ENCODE measurements around the gene RPS19.

RPS19 gene

DNA sequence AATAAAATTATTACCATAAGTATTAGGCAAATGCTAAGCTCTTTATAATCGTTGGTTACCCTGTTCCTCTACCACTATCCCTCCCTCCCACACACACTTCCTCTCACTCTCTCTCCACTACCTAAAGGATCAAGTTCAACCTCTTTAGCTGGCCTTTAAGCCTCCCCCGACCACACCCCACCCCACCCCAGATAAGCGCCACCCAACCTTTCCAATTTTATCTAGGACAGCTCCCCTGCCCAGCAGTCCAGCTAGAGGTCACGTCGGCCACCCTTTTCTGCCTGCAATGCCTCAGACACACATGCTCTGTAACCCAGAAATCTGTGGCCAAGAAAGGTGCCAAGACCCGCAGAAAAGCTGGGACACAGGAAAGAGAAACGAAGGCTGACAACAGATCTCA, 16.7 kb upstream of the RPS19 start:
- no peaks in the 10 kb centered on the region for H3K9me3 ChIP-seq (ENCODE audit: control insufficient read depth in 2 of 2, low read length in 2 of 2)
- H3K27me3 ChIP-seq (ENCODE audit: control insufficient read depth in 2 of 2, insufficient read depth in 2 of 2, low read length in 2 of 2) = peaks cover 0 to 5% of the 10 kb centered on the region in 2 donors
- no peaks in the 10 kb centered on the region for H3K36me3 ChIP-seq (ENCODE audit: control insufficient read depth in 2 of 2, insufficient read depth in 2 of 2, low read length in 2 of 2)

DNA sequence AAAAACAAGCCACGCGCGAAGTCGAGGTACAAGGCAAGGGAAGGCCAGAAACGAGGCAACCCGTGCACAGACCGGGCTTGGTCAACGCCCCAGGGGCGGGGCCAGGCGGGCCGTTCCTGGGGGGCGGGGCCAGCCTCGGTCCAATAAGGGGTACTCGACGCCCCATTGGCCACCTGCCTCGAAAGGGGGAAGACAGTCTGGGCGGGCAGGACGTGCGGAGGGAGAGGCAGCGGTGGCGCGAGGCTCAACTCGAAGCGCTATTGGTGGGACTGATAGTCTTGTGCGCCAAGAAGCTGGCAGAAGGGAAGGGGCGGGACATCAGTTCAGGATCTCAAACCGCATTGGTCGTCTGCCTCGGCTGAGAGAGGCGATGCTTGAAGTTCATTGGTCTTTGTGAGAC, 15.5 kb upstream of the RPS19 start, which contains the start of gene LYPD4:
Gene LYPD4, minus strand, starts transcription at position 83 of the 400 bp plus-strand sequence. CDS start 5,398 bp downstream, outside the sequence.
- no peaks in the 10 kb centered on the region for H3K4me1 ChIP-seq (ENCODE audit: control insufficient read depth in 2 of 2, insufficient read depth in 2 of 2, low read length in 2 of 2)
- no peaks in the 10 kb centered on the region for H3K9me3 ChIP-seq (ENCODE audit: control insufficient read depth in 2 of 2, low read length in 2 of 2)
- no peak within 1 kb of the TSS for H3K4me3 ChIP-seq (ENCODE audit: low read length in 2 of 2)

More for the DNA sequence above, 16.7 kb upstream of the RPS19 start:
- Histone ChIP-seq H3K4me3 (ENCODE audit: low read length in 2 of 2) (no peak overlapping the region), H3K4me1 (ENCODE audit: control insufficient read depth in 2 of 2, insufficient read depth in 2 of 2, low read length in 2 of 2) (no peaks in the 10 kb centered on the region), H3K27ac (ENCODE audit: low read depth in 2 of 2, low read length in 2 of 2) (no peak overlapping the region), H3K9ac (ENCODE audit: low read depth in 1 of 2, low read length in 2 of 2) (no peak overlapping the region)

DNA sequence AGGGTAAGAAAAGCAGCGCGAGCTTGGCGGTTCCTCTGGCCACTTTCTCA, 15.2 kb upstream of the RPS19 start, which contains the start of gene DMRTC2:
Gene DMRTC2, plus strand, starts transcription at position 42 of the 50 bp plus-strand sequence. CDS start 2,387 bp downstream, outside the sequence.
- peaks cover 0 to 5% of the 10 kb centered on the region in 2 donors for H3K27me3 ChIP-seq (ENCODE audit: control insufficient read depth in 2 of 2, insufficient read depth in 2 of 2, low read length in 2 of 2)
- no peaks in the 10 kb centered on the region for H3K9me3 ChIP-seq (ENCODE audit: control insufficient read depth in 2 of 2, low read length in 2 of 2)
- no peak within 1 kb of the TSS for H3K27ac ChIP-seq (ENCODE audit: low read depth in 2 of 2, low read length in 2 of 2)
- H3K36me3 ChIP-seq (ENCODE audit: control insufficient read depth in 2 of 2, insufficient read depth in 2 of 2, low read length in 2 of 2) = no peaks in the 10 kb centered on the region
- H3K9ac ChIP-seq (ENCODE audit: low read depth in 1 of 2, low read length in 2 of 2) = no peak within 1 kb of the TSS
- no peak within 1 kb of the TSS for H3K4me3 ChIP-seq (ENCODE audit: low read length in 2 of 2)
- no peaks in the 10 kb centered on the region for H3K4me1 ChIP-seq (ENCODE audit: control insufficient read depth in 2 of 2, insufficient read depth in 2 of 2, low read length in 2 of 2)

More for the DNA sequence above, 15.5 kb upstream of the RPS19 start, which contains the start of gene LYPD4:
- Histone ChIP-seq H3K27ac (ENCODE audit: low read depth in 2 of 2, low read length in 2 of 2) (no peak within 1 kb of the TSS), H3K9ac (ENCODE audit: low read depth in 1 of 2, low read length in 2 of 2) (no peak within 1 kb of the TSS), H3K36me3 (ENCODE audit: control insufficient read depth in 2 of 2, insufficient read depth in 2 of 2, low read length in 2 of 2) (no peaks in the 10 kb centered on the region), H3K27me3 (ENCODE audit: control insufficient read depth in 2 of 2, insufficient read depth in 2 of 2, low read length in 2 of 2) (peaks cover 0 to 5% of the 10 kb centered on the region in 2 donors)

DNA sequence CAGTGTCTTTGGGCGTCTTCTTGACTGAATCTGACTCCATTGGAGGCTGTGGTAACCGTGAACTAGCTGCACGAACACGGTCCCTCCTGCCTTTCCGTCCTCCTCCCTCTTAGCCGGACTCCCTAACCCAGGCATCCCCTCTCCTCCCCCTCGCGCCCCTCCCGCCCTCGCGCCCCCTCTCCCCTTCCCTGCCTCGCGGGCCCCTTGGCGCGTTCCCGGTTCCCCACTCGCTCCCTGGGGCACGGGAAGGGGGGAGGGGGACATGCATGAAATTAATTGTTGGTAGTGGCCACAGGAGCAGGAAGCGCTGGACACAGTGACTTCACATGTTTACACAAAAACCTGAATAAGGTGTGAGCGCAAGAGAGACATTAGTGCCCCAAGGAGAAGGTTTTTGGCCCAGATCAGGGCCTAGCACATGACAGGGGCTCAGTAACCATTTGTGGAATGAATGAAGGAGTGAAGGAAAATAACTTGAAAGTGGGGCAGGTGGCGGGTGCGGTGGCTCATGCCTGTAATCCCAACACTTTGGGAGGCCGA, 14.9 kb upstream of the RPS19 start:
- Histone ChIP-seq H3K36me3 (ENCODE audit: control insufficient read depth in 2 of 2, insufficient read depth in 2 of 2, low read length in 2 of 2) (no peaks in the 10 kb centered on the region), H3K9me3 (ENCODE audit: control insufficient read depth in 2 of 2, low read length in 2 of 2) (no peaks in the 10 kb centered on the region), H3K4me3 (ENCODE audit: low read length in 2 of 2) (no peak overlapping the region), H3K4me1 (ENCODE audit: control insufficient read depth in 2 of 2, insufficient read depth in 2 of 2, low read length in 2 of 2) (no peaks in the 10 kb centered on the region), H3K9ac (ENCODE audit: low read depth in 1 of 2, low read length in 2 of 2) (no peak overlapping the region), H3K27ac (ENCODE audit: low read depth in 2 of 2, low read length in 2 of 2) (no peak overlapping the region), H3K27me3 (ENCODE audit: control insufficient read depth in 2 of 2, insufficient read depth in 2 of 2, low read length in 2 of 2) (peaks cover 0 to 5% of the 10 kb centered on the region in 2 donors)

DNA sequence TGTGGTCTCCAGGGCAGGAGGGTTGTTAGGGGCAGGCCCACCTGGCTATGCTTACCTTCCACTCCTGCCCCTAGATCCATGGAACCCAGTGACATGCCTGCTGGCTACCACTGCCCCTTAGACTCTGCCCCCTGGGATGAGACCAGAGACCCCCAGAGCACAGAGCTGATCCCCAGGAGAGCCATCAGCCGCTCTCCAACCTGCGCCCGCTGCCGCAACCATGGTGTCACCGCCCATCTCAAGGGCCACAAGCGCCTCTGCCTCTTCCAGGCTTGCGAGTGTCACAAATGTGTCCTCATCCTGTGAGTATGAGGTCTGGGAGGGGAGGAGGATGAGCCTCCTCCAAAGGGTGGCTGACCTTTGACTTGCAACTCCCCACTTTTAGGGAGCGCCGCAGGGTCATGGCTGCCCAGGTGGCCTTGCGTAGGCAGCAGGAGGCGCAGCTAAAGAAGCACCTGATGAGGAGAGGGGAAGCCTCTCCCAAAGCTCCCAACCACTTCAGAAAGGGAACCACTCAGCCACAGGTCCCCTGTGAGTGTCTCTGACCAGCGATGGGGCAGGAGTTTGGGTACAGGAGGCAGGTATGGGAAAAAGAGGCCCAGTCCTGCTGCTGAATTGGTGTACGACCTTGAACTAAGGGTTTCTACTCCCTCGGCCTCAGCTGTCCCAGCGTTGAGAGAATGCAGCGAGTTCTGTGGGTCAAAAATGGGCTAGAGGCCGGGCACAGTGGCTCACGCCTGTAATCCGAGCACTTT, 12.5 kb upstream of the RPS19 start:
- Histone ChIP-seq H3K4me3 (ENCODE audit: low read length in 2 of 2) (no peak overlapping the region), H3K4me1 (ENCODE audit: control insufficient read depth in 2 of 2, insufficient read depth in 2 of 2, low read length in 2 of 2) (no peaks in the 10 kb centered on the region), H3K9me3 (ENCODE audit: control insufficient read depth in 2 of 2, low read length in 2 of 2) (no peaks in the 10 kb centered on the region), H3K27me3 (ENCODE audit: control insufficient read depth in 2 of 2, insufficient read depth in 2 of 2, low read length in 2 of 2) (peaks cover 0 to 6% of the 10 kb centered on the region in 2 donors), H3K27ac (ENCODE audit: low read depth in 2 of 2, low read length in 2 of 2) (no peak overlapping the region), H3K9ac (ENCODE audit: low read depth in 1 of 2, low read length in 2 of 2) (no peak overlapping the region), H3K36me3 (ENCODE audit: control insufficient read depth in 2 of 2, insufficient read depth in 2 of 2, low read length in 2 of 2) (no peaks in the 10 kb centered on the region)

DNA sequence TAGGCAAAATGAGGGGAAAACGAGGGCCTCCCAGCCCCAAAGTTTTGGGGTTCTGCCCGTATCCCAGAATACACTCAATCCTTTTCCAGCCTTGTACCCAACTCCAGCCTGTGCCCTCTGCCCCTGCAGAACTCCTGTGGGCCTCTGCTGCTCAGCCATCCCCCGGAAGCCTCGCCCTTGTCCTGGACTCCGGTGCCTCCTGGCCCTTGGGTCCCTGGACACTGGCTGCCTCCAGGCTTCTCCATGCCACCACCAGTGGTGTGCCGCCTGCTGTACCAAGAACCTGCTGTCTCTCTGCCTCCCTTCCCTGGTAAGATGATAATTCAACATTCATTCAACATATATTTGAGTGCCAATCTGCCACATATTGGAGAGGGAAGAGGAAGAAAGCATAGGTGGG, 11.4 kb upstream of the RPS19 start:
- Histone ChIP-seq H3K4me1 (ENCODE audit: control insufficient read depth in 2 of 2, insufficient read depth in 2 of 2, low read length in 2 of 2) (no peaks in the 10 kb centered on the region), H3K36me3 (ENCODE audit: control insufficient read depth in 2 of 2, insufficient read depth in 2 of 2, low read length in 2 of 2) (no peaks in the 10 kb centered on the region), H3K4me3 (ENCODE audit: low read length in 2 of 2) (no peak overlapping the region), H3K9ac (ENCODE audit: low read depth in 1 of 2, low read length in 2 of 2) (no peak overlapping the region), H3K9me3 (ENCODE audit: control insufficient read depth in 2 of 2, low read length in 2 of 2) (no peaks in the 10 kb centered on the region), H3K27me3 (ENCODE audit: control insufficient read depth in 2 of 2, insufficient read depth in 2 of 2, low read length in 2 of 2) (peaks cover 0 to 8% of the 10 kb centered on the region in 2 donors), H3K27ac (ENCODE audit: low read depth in 2 of 2, low read length in 2 of 2) (no peak overlapping the region)

DNA sequence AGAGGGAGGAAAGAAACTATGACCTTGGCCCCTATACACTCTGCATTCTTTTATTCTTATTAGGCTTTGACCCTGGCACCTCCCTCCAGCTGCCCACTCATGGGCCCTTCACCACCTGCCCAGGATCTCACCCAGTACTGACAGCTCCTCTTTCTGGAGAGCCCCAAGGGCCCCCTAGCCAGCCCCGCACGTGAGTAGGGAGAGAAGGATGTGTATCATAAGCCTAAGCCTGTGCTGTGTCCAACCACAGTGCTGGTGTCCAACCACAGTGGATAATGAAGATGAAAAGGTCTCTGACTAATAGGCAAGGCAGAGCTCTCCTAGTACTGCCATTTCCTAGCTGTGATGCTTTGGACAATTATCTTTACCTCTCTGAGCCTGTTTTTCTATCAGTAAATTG, 11.0 kb upstream of the RPS19 start:
- Histone ChIP-seq H3K27me3 (ENCODE audit: control insufficient read depth in 2 of 2, insufficient read depth in 2 of 2, low read length in 2 of 2) (peaks cover 0 to 8% of the 10 kb centered on the region in 2 donors), H3K27ac (ENCODE audit: low read depth in 2 of 2, low read length in 2 of 2) (no peak overlapping the region), H3K36me3 (ENCODE audit: control insufficient read depth in 2 of 2, insufficient read depth in 2 of 2, low read length in 2 of 2) (no peaks in the 10 kb centered on the region), H3K4me3 (ENCODE audit: low read length in 2 of 2) (no peak overlapping the region), H3K9ac (ENCODE audit: low read depth in 1 of 2, low read length in 2 of 2) (no peak overlapping the region), H3K4me1 (ENCODE audit: control insufficient read depth in 2 of 2, insufficient read depth in 2 of 2, low read length in 2 of 2) (no peaks in the 10 kb centered on the region), H3K9me3 (ENCODE audit: control insufficient read depth in 2 of 2, low read length in 2 of 2) (no peaks in the 10 kb centered on the region)

DNA sequence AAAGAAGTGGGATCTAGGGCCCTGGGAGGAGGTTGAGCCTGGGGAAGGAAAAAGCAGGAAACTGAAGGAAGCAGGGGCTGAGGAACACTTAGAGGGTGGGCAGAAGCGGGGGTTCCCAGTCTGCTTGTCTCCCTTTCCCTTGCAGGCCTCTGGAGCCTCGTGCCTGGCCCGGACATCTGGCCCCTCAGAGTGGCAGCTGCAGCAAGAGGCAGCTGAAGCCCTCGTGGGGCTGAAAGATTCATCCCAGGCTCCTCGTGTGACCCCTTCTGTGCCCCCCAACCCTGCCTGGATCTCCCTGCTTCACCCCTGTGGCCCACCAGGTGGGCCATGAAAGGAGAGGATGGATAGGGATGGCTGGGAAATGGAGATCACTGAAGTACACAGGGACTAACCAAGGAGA, 9.7 kb upstream of the RPS19 start:
- Histone ChIP-seq H3K4me3 (ENCODE audit: low read length in 2 of 2) (no peak overlapping the region), H3K4me1 (ENCODE audit: control insufficient read depth in 2 of 2, insufficient read depth in 2 of 2, low read length in 2 of 2) (no peaks in the 10 kb centered on the region), H3K27me3 (ENCODE audit: control insufficient read depth in 2 of 2, insufficient read depth in 2 of 2, low read length in 2 of 2) (peaks cover 0 to 8% of the 10 kb centered on the region in 2 donors), H3K9ac (ENCODE audit: low read depth in 1 of 2, low read length in 2 of 2) (no peak overlapping the region), H3K36me3 (ENCODE audit: control insufficient read depth in 2 of 2, insufficient read depth in 2 of 2, low read length in 2 of 2) (no peaks in the 10 kb centered on the region), H3K27ac (ENCODE audit: low read depth in 2 of 2, low read length in 2 of 2) (no peak overlapping the region), H3K9me3 (ENCODE audit: control insufficient read depth in 2 of 2, low read length in 2 of 2) (no peaks in the 10 kb centered on the region)

DNA sequence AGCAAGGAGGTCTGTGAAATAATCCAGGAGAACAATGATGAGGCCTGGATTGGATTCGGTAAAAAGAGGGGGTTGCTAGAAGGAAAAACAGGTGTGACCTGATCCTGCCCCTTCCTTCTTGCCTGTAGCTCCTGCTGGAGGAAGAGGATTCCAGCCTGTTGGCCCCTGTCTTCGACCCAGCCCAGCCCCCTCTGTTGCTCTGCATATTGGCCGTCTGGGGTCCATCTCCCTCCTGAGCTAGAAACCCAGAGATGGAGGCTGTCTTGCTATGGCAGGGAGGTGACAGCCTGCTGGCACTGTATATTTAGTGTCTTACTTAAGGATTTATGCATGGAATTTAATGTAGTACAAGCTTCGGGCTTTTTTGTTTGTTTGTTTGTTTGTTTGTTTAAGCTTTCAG, 8.6 kb upstream of the RPS19 start:
- H3K27ac ChIP-seq (ENCODE audit: low read depth in 2 of 2, low read length in 2 of 2) = no peak overlapping the region
- H3K9ac ChIP-seq (ENCODE audit: low read depth in 1 of 2, low read length in 2 of 2) = no peak overlapping the region
- H3K4me1 ChIP-seq (ENCODE audit: control insufficient read depth in 2 of 2, insufficient read depth in 2 of 2, low read length in 2 of 2) = no peaks in the 10 kb centered on the region
- peaks cover 0 to 8% of the 10 kb centered on the region in 2 donors for H3K27me3 ChIP-seq (ENCODE audit: control insufficient read depth in 2 of 2, insufficient read depth in 2 of 2, low read length in 2 of 2)
- H3K4me3 ChIP-seq (ENCODE audit: low read length in 2 of 2) = no peak overlapping the region
- no peaks in the 10 kb centered on the region for H3K9me3 ChIP-seq (ENCODE audit: control insufficient read depth in 2 of 2, low read length in 2 of 2)
- H3K36me3 ChIP-seq (ENCODE audit: control insufficient read depth in 2 of 2, insufficient read depth in 2 of 2, low read length in 2 of 2) = no peaks in the 10 kb centered on the region

DNA sequence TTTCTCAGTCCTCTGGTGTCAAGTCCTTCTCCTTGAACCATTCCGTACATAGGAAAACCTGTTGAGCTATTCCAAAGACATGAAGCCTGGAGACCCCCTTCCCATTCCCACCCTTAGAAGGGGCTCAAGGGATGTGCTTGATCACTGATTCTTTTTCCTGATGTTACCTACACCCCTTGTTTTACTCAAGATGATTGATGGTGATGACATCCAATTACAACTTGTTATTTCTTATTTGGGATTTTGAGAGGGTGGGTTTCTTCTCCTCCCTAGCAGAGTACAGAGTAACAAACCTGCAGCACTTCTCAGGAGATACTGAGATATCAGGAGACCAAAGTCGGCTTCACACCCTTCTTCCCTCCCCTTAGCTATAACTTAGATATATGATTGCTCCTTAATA, 6.7 kb upstream of the RPS19 start:
- Histone ChIP-seq H3K27ac (ENCODE audit: low read depth in 2 of 2, low read length in 2 of 2) (no peak overlapping the region), H3K27me3 (ENCODE audit: control insufficient read depth in 2 of 2, insufficient read depth in 2 of 2, low read length in 2 of 2) (peaks cover 0 to 6% of the 10 kb centered on the region in 2 donors), H3K4me1 (ENCODE audit: control insufficient read depth in 2 of 2, insufficient read depth in 2 of 2, low read length in 2 of 2) (no peaks in the 10 kb centered on the region), H3K9me3 (ENCODE audit: control insufficient read depth in 2 of 2, low read length in 2 of 2) (no peaks in the 10 kb centered on the region), H3K9ac (ENCODE audit: low read depth in 1 of 2, low read length in 2 of 2) (no peak overlapping the region), H3K36me3 (ENCODE audit: control insufficient read depth in 2 of 2, insufficient read depth in 2 of 2, low read length in 2 of 2) (no peaks in the 10 kb centered on the region), H3K4me3 (ENCODE audit: low read length in 2 of 2) (no peak overlapping the region)

All from mucosa of rectum (tissue), 2 donors.